ENCODE results near the gene INO80B. TPM values are rescaled to one million over a fixed set of nuclear protein-coding genes. Genes with fewer than 3 reads are reported as not detected.
"Not testable (repeated sequence)": the region's sequence is repeated elsewhere in the genome, so short reads cannot be mapped to it uniquely, and the experiment has no call there.

Gene INO80B
- polyA plus RNA-seq, 2 of the 4 experiments (the other 2 are of a cell fraction), result 19.9 to 74.6 TPM

DNA sequence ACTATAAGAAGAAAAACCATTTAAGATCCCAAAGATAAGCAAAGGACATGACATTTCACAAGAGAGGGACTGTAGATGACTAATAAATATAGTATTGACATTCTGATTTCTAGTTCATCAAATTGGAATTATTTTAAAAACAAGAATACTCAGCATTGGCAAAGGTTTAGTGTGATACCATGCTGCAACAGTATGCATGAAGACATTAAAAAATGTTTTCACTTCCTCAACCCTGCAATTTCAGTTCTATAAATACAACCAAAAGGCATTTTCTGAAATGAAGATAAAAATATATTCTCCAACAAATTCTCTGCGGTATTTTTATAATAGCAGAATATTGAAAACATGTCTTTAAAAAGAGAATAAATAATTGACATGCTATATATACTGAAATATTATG, 35.5 kb upstream of the INO80B start:
- Histone ChIP-seq H3K27ac (no peak overlapping the region), H3K9me3 (no peaks in the 10 kb centered on the region), H3K4me3 (no peak overlapping the region), H3K4me1 (peaks cover 6% of the 10 kb centered on the region; the same call in 1 of the 3 replicates), H3K4me2 (no peak overlapping the region)
- TF ChIP-seq RCOR1 (IDR thresholded peaks at IDR 0.05; ENCODE audit: low read depth, low read length) (no peak), CBX2 (IDR thresholded peaks at IDR 0.05; ENCODE audit: borderline replicate concordance, low read depth) (no peak), KDM5A (IDR thresholded peaks at IDR 0.05) (no peak), NPAS2 (CRISPR knock-in tag; IDR thresholded peaks at IDR 0.05; ENCODE audit: borderline replicate concordance) (no peak), RAD21 (conservative IDR thresholded peaks at IDR 0.05 in 1 of 2, IDR thresholded peaks at IDR 0.05 in 1 of 2) (no peak), HOXA7 (CRISPR knock-in tag; IDR thresholded peaks at IDR 0.05) (no peak), HOXB5 (CRISPR knock-in tag; IDR thresholded peaks at IDR 0.05) (no peak)
- TF ChIP-seq, protein P1, sequence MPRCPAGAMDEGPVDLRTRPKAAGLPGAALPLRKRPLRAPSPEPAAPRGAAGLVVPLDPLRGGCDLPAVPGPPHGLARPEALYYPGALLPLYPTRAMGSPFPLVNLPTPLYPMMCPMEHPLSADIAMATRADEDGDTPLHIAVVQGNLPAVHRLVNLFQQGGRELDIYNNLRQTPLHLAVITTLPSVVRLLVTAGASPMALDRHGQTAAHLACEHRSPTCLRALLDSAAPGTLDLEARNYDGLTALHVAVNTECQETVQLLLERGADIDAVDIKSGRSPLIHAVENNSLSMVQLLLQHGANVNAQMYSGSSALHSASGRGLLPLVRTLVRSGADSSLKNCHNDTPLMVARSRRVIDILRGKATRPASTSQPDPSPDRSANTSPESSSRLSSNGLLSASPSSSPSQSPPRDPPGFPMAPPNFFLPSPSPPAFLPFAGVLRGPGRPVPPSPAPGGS (IDR thresholded peaks at IDR 0.05), result no peak
- FAIRE-seq (no peak), ATAC-seq (no peak), DNase-seq (ENCODE audit: low read depth in 1 of 2, low spot score in 1 of 2) (no peak)
- 87% methylated on average over 1 of the region's 1 CpG for WGBS (ENCODE audit: missing lambda C conversion rate)
- ChIA-PET CTCF (interaction anchor here (1.2 to 1.7 kb wide), 2 partner anchors 10 to 19 kb away, joined by 3 to 5 read pairs; no protein-coding TSS in a partner anchor), POLR2A (no interaction called here)

DNA sequence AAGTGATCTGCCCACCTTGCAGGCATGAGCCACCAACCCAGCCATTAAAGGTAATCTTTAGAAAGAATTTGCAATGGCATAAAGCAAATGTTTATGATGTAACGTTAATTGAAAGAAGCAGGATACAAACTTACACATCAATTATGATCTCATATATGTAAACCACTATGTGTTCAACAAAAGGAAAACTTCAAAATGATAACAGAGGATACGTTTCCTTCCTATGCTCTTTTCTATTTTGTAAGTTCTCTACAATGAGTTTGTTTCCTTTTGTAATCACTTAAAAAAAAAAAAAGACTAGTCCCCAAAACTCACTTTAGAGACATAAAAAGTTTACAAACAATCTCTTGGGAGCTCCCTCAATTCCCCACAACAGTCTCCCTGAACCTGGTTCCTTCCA, 34.9 kb upstream of the INO80B start:
- Histone ChIP-seq H3K4me3 (no peak overlapping the region), H3K4me2 (no peak overlapping the region; the same call in 2 of the 3 replicates), H3K4me1 (peaks cover 6% of the 10 kb centered on the region; the same call in 1 of the 3 replicates), H3K9me3 (no peaks in the 10 kb centered on the region), H3K27ac (no peak overlapping the region)
- TF ChIP-seq, protein P2, sequence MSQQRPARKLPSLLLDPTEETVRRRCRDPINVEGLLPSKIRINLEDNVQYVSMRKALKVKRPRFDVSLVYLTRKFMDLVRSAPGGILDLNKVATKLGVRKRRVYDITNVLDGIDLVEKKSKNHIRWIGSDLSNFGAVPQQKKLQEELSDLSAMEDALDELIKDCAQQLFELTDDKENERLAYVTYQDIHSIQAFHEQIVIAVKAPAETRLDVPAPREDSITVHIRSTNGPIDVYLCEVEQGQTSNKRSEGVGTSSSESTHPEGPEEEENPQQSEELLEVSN (IDR thresholded peaks at IDR 0.05; ENCODE audit: borderline replicate concordance, low read depth), result no peak
- TF ChIP-seq, protein P3, sequence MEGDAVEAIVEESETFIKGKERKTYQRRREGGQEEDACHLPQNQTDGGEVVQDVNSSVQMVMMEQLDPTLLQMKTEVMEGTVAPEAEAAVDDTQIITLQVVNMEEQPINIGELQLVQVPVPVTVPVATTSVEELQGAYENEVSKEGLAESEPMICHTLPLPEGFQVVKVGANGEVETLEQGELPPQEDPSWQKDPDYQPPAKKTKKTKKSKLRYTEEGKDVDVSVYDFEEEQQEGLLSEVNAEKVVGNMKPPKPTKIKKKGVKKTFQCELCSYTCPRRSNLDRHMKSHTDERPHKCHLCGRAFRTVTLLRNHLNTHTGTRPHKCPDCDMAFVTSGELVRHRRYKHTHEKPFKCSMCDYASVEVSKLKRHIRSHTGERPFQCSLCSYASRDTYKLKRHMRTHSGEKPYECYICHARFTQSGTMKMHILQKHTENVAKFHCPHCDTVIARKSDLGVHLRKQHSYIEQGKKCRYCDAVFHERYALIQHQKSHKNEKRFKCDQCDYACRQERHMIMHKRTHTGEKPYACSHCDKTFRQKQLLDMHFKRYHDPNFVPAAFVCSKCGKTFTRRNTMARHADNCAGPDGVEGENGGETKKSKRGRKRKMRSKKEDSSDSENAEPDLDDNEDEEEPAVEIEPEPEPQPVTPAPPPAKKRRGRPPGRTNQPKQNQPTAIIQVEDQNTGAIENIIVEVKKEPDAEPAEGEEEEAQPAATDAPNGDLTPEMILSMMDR (IDR thresholded peaks at IDR 0.05), result no peak
- TF ChIP-seq HOXA7 (CRISPR knock-in tag; IDR thresholded peaks at IDR 0.05), result no peak
- FAIRE-seq (no peak), DNase-seq (ENCODE audit: low read depth in 1 of 2, low spot score in 1 of 2) (no peak), ATAC-seq (no peak)
- ChIA-PET CTCF (interaction anchor here (1.5 kb wide), 1 partner anchor 31 kb away, joined by 3 read pairs; no protein-coding TSS in a partner anchor), POLR2A (interaction anchor here (0.7 to 1.4 kb wide), 2 partner anchors 20 to 591 kb away, joined by 4 to 9 read pairs; no protein-coding TSS in a partner anchor)
- WGBS (ENCODE audit: missing lambda C conversion rate), result 88% methylated on average over 2 of the region's 2 CpGs

DNA sequence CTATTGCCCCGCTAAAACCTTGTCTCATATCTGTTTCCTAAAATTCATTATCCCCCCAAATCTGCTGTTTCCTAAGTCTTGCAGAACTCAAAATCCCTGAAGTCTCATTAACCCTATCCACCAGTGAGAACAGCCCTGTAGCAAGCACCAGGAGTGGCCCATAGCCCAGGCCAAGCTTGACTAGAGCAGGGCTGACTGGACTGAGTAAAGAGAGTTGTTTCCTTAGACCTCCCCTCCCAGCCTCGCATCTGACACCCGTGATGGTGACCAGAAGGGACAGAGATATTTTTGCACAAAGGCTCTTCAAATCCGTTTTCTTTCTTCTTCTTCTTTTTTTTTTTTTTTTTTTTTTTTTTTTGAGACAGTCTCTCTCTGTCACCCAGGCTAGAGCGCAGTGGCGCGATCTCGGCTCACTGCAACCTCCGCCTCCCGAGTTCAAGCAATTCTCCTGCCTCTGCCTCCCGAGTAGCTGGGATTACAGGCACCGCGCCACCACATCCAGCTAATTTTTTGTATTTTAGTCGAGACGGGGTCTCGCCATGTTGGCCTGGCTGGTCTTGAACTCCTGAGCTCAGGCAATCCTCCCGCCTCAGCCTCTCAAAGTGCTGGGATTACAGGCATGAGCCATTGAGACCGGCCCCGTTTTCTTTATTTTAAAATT, 34.3 kb upstream of the INO80B start:
- H3K4me2 ChIP-seq, result peak overlapping the region; percentile 66
- 68% methylated on average over 19 of the region's 19 CpGs for WGBS (ENCODE audit: missing lambda C conversion rate)
- CTCF ChIA-PET, result interaction anchor here (0.9 to 2.3 kb wide), 5 partner anchors 31 to 597 kb away, joined by 3 to 7 read pairs (median 3); no protein-coding TSS in a partner anchor
- not testable (repeated sequence) for H3K4me1 ChIP-seq; FAIRE-seq; DNase-seq (ENCODE audit: low read depth in 1 of 2, low spot score in 1 of 2); ATAC-seq; H3K9me3 ChIP-seq
- peak overlapping the region; percentile 80 to 87 for H3K27ac ChIP-seq
- H3K4me3 ChIP-seq, result peak overlapping the region; percentile 85
- POLR2A ChIA-PET, result interaction anchor here (0.6 to 1.5 kb wide), 8 partner anchors 12 to 683 kb away, joined by 3 to 9 read pairs (median 4); partner anchors contain the start of genes TPRKB and WBP1

DNA sequence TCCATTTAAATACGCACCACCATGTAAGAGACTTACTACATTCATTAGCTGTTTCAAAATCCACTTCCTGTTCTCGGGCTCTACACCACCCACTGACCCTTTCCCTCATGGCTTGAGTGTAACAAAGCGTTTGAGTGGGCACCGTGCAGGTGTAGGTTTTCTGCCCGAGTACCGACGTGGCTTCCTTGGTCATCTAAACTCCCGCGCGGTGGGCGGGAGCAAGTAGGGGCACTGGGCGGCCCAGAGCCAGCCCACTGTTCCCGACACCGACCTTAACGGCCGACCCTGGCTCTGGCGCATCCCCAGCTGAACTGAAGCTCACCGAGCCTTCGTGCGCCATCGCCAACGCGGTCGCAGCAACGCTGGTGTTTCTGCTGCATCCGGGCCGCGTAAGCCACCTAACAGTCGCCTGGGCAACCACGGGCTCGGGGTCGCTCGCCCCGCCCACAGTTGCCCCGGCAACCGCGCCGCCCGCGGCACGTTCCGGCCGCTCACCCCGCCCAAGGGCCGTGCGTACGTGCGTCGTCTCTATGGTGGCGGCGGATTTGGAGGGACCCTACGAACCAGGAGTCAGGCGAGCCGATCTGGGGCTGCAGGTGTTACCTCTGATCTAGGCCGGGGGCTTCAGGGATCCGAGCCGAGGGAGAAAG, 33.5 kb upstream of the INO80B start, which contains the start of the genes C2orf81 and WDR54:
TSS of gene C2orf81 (minus strand) at position 399 of the 650 bp plus-strand sequence. CDS start at position 340, 59 bp downstream.
TSS of gene WDR54 (plus strand) at position 510 of the 650 bp plus-strand sequence. CDS start 424 bp downstream, outside the sequence.
- POLR2A ChIA-PET, result interaction anchor here (1.0 to 1.5 kb wide), 8 partner anchors 13 to 684 kb away, joined by 3 to 9 read pairs (median 4); partner anchors contain the start of genes INO80B, TPRKB and WBP1
- H3K4me1 ChIP-seq, result peaks cover 6% of the 10 kb centered on the region; the same call in 1 of the 3 replicates
- H3K4me2 ChIP-seq, result peak within 1 kb of the TSS; percentile 66
- ATAC-seq, result peak; percentile 90 to 93
- peak within 1 kb of the TSS; percentile 85 for H3K4me3 ChIP-seq
- WGBS (ENCODE audit: missing lambda C conversion rate), result 1% methylated on average over 49 of the region's 57 CpGs
- H3K27ac ChIP-seq, result peak within 1 kb of the TSS; percentile 80 to 87
- peak; percentile 93 to 94 for DNase-seq (ENCODE audit: low read depth in 1 of 2, low spot score in 1 of 2)
- CTCF ChIA-PET, result interaction anchor here (0.9 to 2.3 kb wide), 6 partner anchors 12 to 597 kb away, joined by 3 to 7 read pairs (median 3); no protein-coding TSS in a partner anchor
- H3K9me3 ChIP-seq, result no peaks in the 10 kb centered on the region
- FAIRE-seq, result no peak
- peak; percentile 61; the same call in 1 of the 2 replicates for TF ChIP-seq TFCP2L1 (CRISPR knock-in tag; IDR thresholded peaks at IDR 0.05)
- no peak for TF ChIP-seq SMC3 (IDR thresholded peaks at IDR 0.05)
- peak; percentile 88 for TF ChIP-seq BHLHE40 (IDR thresholded peaks at IDR 0.05; ENCODE audit: low read depth, low read length)
- no peak for TF ChIP-seq MAFK (IDR thresholded peaks at IDR 0.05; ENCODE audit: partially characterized antibody)
- TF ChIP-seq, protein P4, sequence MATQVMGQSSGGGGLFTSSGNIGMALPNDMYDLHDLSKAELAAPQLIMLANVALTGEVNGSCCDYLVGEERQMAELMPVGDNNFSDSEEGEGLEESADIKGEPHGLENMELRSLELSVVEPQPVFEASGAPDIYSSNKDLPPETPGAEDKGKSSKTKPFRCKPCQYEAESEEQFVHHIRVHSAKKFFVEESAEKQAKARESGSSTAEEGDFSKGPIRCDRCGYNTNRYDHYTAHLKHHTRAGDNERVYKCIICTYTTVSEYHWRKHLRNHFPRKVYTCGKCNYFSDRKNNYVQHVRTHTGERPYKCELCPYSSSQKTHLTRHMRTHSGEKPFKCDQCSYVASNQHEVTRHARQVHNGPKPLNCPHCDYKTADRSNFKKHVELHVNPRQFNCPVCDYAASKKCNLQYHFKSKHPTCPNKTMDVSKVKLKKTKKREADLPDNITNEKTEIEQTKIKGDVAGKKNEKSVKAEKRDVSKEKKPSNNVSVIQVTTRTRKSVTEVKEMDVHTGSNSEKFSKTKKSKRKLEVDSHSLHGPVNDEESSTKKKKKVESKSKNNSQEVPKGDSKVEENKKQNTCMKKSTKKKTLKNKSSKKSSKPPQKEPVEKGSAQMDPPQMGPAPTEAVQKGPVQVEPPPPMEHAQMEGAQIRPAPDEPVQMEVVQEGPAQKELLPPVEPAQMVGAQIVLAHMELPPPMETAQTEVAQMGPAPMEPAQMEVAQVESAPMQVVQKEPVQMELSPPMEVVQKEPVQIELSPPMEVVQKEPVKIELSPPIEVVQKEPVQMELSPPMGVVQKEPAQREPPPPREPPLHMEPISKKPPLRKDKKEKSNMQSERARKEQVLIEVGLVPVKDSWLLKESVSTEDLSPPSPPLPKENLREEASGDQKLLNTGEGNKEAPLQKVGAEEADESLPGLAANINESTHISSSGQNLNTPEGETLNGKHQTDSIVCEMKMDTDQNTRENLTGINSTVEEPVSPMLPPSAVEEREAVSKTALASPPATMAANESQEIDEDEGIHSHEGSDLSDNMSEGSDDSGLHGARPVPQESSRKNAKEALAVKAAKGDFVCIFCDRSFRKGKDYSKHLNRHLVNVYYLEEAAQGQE (IDR thresholded peaks at IDR 0.05), result no peak
- 0 out of 2 replicates have a peak, but pooled peaks have one; percentile 26 for TF ChIP-seq HOXB13 (CRISPR knock-in tag; IDR thresholded peaks at IDR 0.05; ENCODE audit: low read depth)
- TF ChIP-seq RNF2 (IDR thresholded peaks at IDR 0.05; ENCODE audit: borderline replicate concordance, low read depth), result no peak
- TF ChIP-seq EP300 (IDR thresholded peaks at IDR 0.05), result no peak
- TF ChIP-seq PHF8 (IDR thresholded peaks at IDR 0.05; ENCODE audit: borderline replicate concordance, low read depth), result peak; percentile 90
